Mucosa of rectum (tissue), 2 donors: Measurements from ENCODE around the gene SCIMP.
"Not testable (repeated sequence)": the region's sequence is repeated elsewhere in the genome, so short reads cannot be mapped to it uniquely, and the experiment has no call there.

Experiments
- H3K27ac ChIP-seq, 2 donors: one replicate each; pipeline ENCODE4 v1.7.0; 2013; ENCODE audit warnings: inconsistent platforms in 2 of 2, low read depth in 2 of 2, low read length in 2 of 2
- H3K27me3 ChIP-seq, 2 donors: one replicate each; pipeline ENCODE4 v1.7.0; 2013; ENCODE audit warnings: low read length in 2 of 2; ENCODE audit not compliant: control insufficient read depth in 2 of 2, insufficient read depth in 2 of 2
- H3K36me3 ChIP-seq, 2 donors: one replicate each; pipeline ENCODE4 v1.7.0; 2013; ENCODE audit warnings: low read length in 2 of 2; ENCODE audit not compliant: control insufficient read depth in 2 of 2, insufficient read depth in 2 of 2
- H3K4me1 ChIP-seq, 2 donors: one replicate each; pipeline ENCODE4 v1.7.0; 2013; ENCODE audit warnings: low read length in 2 of 2, mild to moderate bottlenecking in 1 of 2; ENCODE audit not compliant: control insufficient read depth in 2 of 2, insufficient read depth in 2 of 2
- H3K4me3 ChIP-seq, 2 donors: one replicate each; pipeline ENCODE4 v1.7.0; 2013; ENCODE audit warnings: low read length in 2 of 2
- H3K9ac ChIP-seq, 2 donors: one replicate each; pipeline ENCODE4 v1.7.0; 2013; ENCODE audit warnings: low read length in 2 of 2, low read depth in 1 of 2, mild to moderate bottlenecking in 1 of 2
- H3K9me3 ChIP-seq, 2 donors: one replicate each; pipeline ENCODE4 v1.7.0; 2013; ENCODE audit warnings: low read length in 2 of 2; ENCODE audit not compliant: control insufficient read depth in 2 of 2
- donor health status: healthy.
- donor health status: Normal muscosa, but diverticular disease.

SCIMP gene

GRCh38 chr17:5237541-5238016, 2.9 kb upstream of the SCIMP start:
- Histone ChIP-seq H3K27me3 (no peaks in the 10 kb centered on the region), H3K4me3 (no peak overlapping the region), H3K4me1 (peaks cover 11 to 15% of the 10 kb centered on the region in 2 donors), H3K36me3 (peaks cover 0 to 2% of the 10 kb centered on the region in 2 donors), H3K27ac (no peak overlapping the region), H3K9me3 (no peaks in the 10 kb centered on the region), H3K9ac (no peak overlapping the region)

- H3K36me3 ChIP-seq: peaks cover 0 to 2% of the 10 kb centered on the region in 2 donors
- no peaks in the 10 kb centered on the region for H3K9me3 ChIP-seq
- H3K4me1 ChIP-seq: peaks cover 11 to 18% of the 10 kb centered on the region in 2 donors
- H3K9ac ChIP-seq: no peak overlapping the region
- no peak overlapping the region for H3K4me3 ChIP-seq
- H3K27ac ChIP-seq: no peak overlapping the region
- H3K27me3 ChIP-seq: no peaks in the 10 kb centered on the region
Measured at GRCh38 chr17:5236938-5237540, 2.4 kb upstream of the SCIMP start.

GRCh38 chr17:5233492-5233891, 1.2 kb downstream of the SCIMP start:
- Histone ChIP-seq H3K4me3 (peak overlapping the region in 1 of 2 donors; percentile 45), H3K27ac (peak overlapping the region in 1 of 2 donors; percentile 32)
- H3K36me3 ChIP-seq, H3K27me3 ChIP-seq, H3K9ac ChIP-seq, H3K4me1 ChIP-seq, H3K9me3 ChIP-seq: not testable (repeated sequence)

- Histone ChIP-seq H3K4me3 (no peak overlapping the region), H3K9ac (no peak overlapping the region), H3K36me3 (peaks cover 0 to 6% of the 10 kb centered on the region in 2 donors), H3K4me1 (peaks cover 3% of the 10 kb centered on the region in 2 donors), H3K9me3 (no peaks in the 10 kb centered on the region), H3K27me3 (no peaks in the 10 kb centered on the region), H3K27ac (peak overlapping the region; percentile 29 to 43)
Measured at GRCh38 chr17:5226940-5227878, 7.5 kb downstream of the SCIMP start.

- no peaks in the 10 kb centered on the region for H3K9me3 ChIP-seq
- no peak overlapping the region for H3K27ac ChIP-seq
- no peak overlapping the region for H3K9ac ChIP-seq
- no peak overlapping the region for H3K4me3 ChIP-seq
- H3K4me1 ChIP-seq: peaks cover 0 to 3% of the 10 kb centered on the region in 2 donors
- no peaks in the 10 kb centered on the region for H3K27me3 ChIP-seq
- H3K36me3 ChIP-seq: peaks cover 0 to 3% of the 10 kb centered on the region in 2 donors
Measured at GRCh38 chr17:5225668-5226457, 8.8 kb downstream of the SCIMP start.

GRCh38 chr17:5221912-5222311, 12.7 kb downstream of the SCIMP start:
- H3K4me3 ChIP-seq, H3K27ac ChIP-seq, H3K4me1 ChIP-seq, H3K9me3 ChIP-seq, H3K27me3 ChIP-seq, H3K36me3 ChIP-seq, H3K9ac ChIP-seq: not testable (repeated sequence)

GRCh38 chr17:5220074-5220473, 14.6 kb downstream of the SCIMP start:
- Histone ChIP-seq H3K36me3 (peaks cover 0 to 5% of the 10 kb centered on the region in 2 donors), H3K27ac (no peak overlapping the region)

GRCh38 chr17:5219536-5219935, 15.1 kb downstream of the SCIMP start:
- no peak overlapping the region for H3K27ac ChIP-seq
- peaks cover 0 to 5% of the 10 kb centered on the region in 2 donors for H3K36me3 ChIP-seq
- no peaks in the 10 kb centered on the region for H3K9me3 ChIP-seq
- H3K4me3 ChIP-seq: no peak overlapping the region
- no peaks in the 10 kb centered on the region for H3K4me1 ChIP-seq
- no peak overlapping the region for H3K9ac ChIP-seq
- H3K27me3 ChIP-seq: no peaks in the 10 kb centered on the region

More at GRCh38 chr17:5220074-5220473, 14.6 kb downstream of the SCIMP start:
- Histone ChIP-seq H3K4me3 (no peak overlapping the region), H3K9me3 (no peaks in the 10 kb centered on the region), H3K9ac (no peak overlapping the region), H3K27me3 (no peaks in the 10 kb centered on the region), H3K4me1 (no peaks in the 10 kb centered on the region)

- not testable (repeated sequence) for H3K27me3 ChIP-seq, H3K4me3 ChIP-seq, H3K4me1 ChIP-seq, H3K36me3 ChIP-seq, H3K9ac ChIP-seq, H3K9me3 ChIP-seq, H3K27ac ChIP-seq
Measured at GRCh38 chr17:5217562-5217961, 17.1 kb downstream of the SCIMP start.
